Measurements from ENCODE around the gene MAP3K2.

The MAP3K2 gene

DNA sequence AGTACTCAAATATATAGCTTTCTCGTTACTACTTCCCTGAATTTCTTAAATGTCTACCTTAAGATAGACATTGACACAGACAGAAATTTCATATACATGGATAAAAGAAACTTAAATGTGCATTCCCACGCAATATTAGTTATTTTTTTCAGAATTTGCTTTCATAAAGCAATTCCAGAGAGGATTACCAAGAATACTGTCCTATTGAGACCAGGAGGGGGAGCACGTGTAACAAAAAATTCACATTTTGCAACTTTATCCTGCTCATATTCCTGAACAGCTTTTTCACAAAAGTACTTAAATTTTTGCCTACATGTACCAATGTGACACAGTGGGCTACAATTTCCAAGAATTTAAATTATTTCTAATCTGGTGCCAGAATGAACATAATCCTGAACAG is 63.1 kb downstream of the MAP3K2 start:
- Histone ChIP-seq H3K9me3 (ENCODE audit: low read length) (peaks cover 4% of the 10 kb centered on the region), H3K36me3 (ENCODE audit: insufficient read depth, low read length) (peaks cover 55% of the 10 kb centered on the region), H3K4me1 (ENCODE audit: insufficient read depth, low read length) (no peaks in the 10 kb centered on the region), H2AFZ (ENCODE audit: low read depth, low read length) (no peak overlapping the region), H3K4me3 (ENCODE audit: low read length) (no peak overlapping the region), H3K27me3 (ENCODE audit: insufficient read depth, low read length) (no peaks in the 10 kb centered on the region)

DNA sequence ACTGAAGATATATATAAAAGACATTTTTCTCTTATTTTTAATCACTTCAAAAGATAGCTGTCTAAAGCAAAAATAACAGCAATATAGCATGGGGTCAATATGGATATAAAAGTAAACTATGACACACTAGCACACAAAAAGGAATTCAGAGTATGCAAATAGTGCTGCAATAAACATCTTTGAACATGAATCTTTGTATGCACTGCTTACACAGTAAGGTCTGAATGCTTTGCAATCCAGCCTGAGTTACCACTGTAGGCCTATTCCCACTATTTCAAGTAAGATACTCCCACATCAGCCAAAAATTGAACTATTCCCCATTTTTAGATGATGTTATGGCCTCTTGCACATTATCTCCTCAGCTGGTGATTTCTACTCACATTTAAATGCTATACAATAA is 66.5 kb downstream of the MAP3K2 start:
- no peak overlapping the region for H3K4me3 ChIP-seq (ENCODE audit: low read length)
- H3K4me1 ChIP-seq (ENCODE audit: insufficient read depth, low read length) = no peaks in the 10 kb centered on the region
- H3K9me3 ChIP-seq (ENCODE audit: low read length) = peaks cover 4% of the 10 kb centered on the region
- no peak overlapping the region for H2AFZ ChIP-seq (ENCODE audit: low read depth, low read length)
- H3K36me3 ChIP-seq (ENCODE audit: insufficient read depth, low read length) = peaks cover 65% of the 10 kb centered on the region
- H3K27me3 ChIP-seq (ENCODE audit: insufficient read depth, low read length) = no peaks in the 10 kb centered on the region

DNA sequence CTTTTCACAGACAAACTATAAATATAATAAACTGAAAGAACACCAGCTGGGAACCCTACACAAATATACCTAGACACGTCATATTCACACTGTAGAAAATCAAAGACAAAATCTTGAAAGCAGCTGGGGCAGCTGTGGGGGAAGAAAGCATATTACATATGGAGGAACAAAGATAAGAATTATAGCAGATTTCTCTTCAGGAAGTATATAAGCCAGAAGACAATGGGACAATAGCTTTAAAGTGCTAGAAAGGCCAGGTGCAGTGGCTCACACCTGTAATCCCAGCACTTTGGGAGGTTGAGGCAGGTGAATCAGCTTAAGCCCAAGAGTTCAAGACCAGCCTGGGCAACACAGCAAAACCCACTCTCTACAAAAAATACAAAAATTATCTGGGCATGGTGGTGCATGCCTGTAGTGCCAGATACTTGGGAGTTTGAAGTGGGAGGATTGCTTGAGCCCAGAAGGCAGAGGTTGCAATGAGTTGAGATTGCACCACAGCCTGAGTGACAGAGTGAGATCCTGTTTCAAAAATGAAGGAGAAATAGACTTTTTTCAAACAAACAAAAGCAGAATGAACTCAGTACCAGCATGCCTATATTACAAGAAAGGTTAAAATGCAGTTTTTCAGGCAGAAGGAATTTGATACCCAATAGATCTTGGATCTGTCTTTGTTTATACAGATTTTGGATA is 67.0 kb downstream of the MAP3K2 start:
- Histone ChIP-seq H2AFZ (ENCODE audit: low read depth, low read length) (no peak overlapping the region), H3K4me3 (ENCODE audit: low read length) (no peak overlapping the region), H3K36me3 (ENCODE audit: insufficient read depth, low read length) (peaks cover 69% of the 10 kb centered on the region), H3K9me3 (ENCODE audit: low read length) (peaks cover 4% of the 10 kb centered on the region), H3K4me1 (ENCODE audit: insufficient read depth, low read length) (no peaks in the 10 kb centered on the region), H3K27me3 (ENCODE audit: insufficient read depth, low read length) (no peaks in the 10 kb centered on the region)

DNA sequence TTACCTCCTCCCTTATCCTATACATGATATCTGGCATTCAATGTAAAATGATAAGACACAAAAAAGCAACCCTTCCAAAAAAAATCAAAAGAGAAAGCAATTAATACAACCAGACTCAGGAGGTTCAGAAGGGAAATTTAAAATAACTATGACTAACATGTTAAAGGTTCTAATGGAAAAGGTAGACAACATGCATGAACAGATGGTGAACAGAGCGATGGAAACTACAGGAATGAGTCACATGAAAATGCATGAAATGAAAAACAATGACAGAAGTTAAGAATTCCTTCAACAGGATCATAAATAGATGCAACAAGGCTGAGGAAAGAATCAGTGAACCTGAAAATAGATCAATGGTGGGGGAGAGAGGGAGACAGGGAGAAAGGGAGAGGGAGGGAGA is 67.7 kb downstream of the MAP3K2 start:
- H3K27me3 ChIP-seq (ENCODE audit: insufficient read depth, low read length) = no peaks in the 10 kb centered on the region
- H3K4me1 ChIP-seq (ENCODE audit: insufficient read depth, low read length) = no peaks in the 10 kb centered on the region
- no peak overlapping the region for H3K4me3 ChIP-seq (ENCODE audit: low read length)
- H3K9me3 ChIP-seq (ENCODE audit: low read length) = peaks cover 4% of the 10 kb centered on the region
- H2AFZ ChIP-seq (ENCODE audit: low read depth, low read length) = no peak overlapping the region
- peaks cover 74% of the 10 kb centered on the region for H3K36me3 ChIP-seq (ENCODE audit: insufficient read depth, low read length)

DNA sequence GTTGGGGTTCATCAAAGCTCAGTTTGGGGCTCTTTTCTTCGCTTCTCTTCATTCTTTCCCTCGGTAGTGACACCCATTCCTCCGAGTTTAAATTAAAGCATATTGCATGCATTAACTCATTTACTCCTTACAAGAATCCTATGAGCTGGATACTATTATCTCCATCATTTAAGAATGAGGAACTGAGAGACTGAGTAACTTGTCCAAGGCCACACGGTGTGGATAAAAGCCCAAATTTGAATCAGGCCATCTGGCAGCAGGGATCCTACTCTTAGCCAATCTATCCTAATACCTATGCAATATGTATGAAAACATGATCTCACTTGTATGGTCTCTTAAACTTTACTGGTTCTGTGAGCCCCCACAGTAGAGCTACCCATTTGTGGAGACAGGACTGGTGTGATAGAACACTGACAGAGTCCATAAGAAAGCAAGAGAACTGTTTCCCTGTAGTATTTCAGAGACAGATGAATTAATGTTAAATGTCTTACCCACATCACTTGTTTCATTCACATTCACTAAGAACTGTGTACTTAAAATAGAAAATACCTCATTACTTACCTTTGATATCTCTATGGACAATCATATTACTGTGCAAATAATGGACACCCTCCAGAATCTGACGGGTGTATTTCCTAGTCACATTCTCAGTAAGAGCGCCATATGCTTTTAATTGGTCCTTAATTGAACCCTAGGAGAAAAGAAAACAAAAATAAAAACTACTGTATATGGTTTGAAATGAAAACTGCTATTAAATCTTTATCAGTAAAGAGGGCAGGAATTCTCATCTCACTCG is 73.4 kb downstream of the MAP3K2 start:
- H3K27me3 ChIP-seq (ENCODE audit: insufficient read depth, low read length) = no peaks in the 10 kb centered on the region
- H3K36me3 ChIP-seq (ENCODE audit: insufficient read depth, low read length) = peaks cover 82% of the 10 kb centered on the region
- H2AFZ ChIP-seq (ENCODE audit: low read depth, low read length) = no peak overlapping the region
- H3K4me3 ChIP-seq (ENCODE audit: low read length) = no peak overlapping the region
- H3K9me3 ChIP-seq (ENCODE audit: low read length) = no peaks in the 10 kb centered on the region
- H3K4me1 ChIP-seq (ENCODE audit: insufficient read depth, low read length) = no peaks in the 10 kb centered on the region

DNA sequence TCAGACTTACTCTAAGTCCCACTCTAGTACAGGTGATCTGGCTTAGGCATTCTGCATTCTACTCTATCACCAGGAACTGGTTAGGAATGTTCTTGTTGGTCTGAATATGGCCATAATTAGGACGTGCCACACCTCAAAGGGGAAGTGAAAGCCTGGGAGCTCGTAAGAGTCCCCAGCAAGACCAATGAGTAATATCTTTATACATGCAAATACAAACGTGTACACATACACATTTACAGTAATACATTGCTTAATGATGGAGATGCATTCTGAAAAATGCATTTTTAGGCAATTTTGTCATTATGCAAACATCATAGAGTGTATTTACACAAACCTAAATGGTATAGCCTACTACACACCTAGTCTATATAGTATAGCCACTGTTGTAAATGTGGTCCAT is 74.4 kb downstream of the MAP3K2 start:
- Histone ChIP-seq H3K36me3 (ENCODE audit: insufficient read depth, low read length) (peaks cover 81% of the 10 kb centered on the region), H2AFZ (ENCODE audit: low read depth, low read length) (no peak overlapping the region), H3K27me3 (ENCODE audit: insufficient read depth, low read length) (no peaks in the 10 kb centered on the region), H3K9me3 (ENCODE audit: low read length) (no peaks in the 10 kb centered on the region), H3K4me3 (ENCODE audit: low read length) (no peak overlapping the region), H3K4me1 (ENCODE audit: insufficient read depth, low read length) (no peaks in the 10 kb centered on the region)

DNA sequence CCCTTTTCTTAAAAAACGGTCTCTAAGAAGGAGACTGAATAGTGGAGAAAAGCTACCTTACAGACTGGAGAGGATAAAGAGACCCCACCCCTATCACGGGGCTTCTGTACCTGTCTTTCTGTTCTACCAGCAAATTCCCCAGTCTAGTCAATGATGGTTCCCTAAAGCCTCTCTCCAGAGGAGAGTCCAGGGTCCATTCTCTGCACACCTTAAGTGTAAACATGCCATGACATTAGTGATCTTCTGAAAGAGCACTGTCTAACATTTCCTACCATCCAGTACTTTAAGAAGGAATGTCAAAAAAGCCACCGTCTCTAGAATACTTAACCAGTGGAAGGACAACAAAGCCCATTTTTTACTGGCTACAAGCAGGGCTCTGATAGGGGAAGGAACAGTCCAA is 76.8 kb downstream of the MAP3K2 start:
- no peaks in the 10 kb centered on the region for H3K27me3 ChIP-seq (ENCODE audit: insufficient read depth, low read length)
- H3K4me3 ChIP-seq (ENCODE audit: low read length) = no peak overlapping the region
- no peak overlapping the region for H2AFZ ChIP-seq (ENCODE audit: low read depth, low read length)
- no peaks in the 10 kb centered on the region for H3K9me3 ChIP-seq (ENCODE audit: low read length)
- H3K36me3 ChIP-seq (ENCODE audit: insufficient read depth, low read length) = peaks cover 79% of the 10 kb centered on the region
- H3K4me1 ChIP-seq (ENCODE audit: insufficient read depth, low read length) = no peaks in the 10 kb centered on the region

DNA sequence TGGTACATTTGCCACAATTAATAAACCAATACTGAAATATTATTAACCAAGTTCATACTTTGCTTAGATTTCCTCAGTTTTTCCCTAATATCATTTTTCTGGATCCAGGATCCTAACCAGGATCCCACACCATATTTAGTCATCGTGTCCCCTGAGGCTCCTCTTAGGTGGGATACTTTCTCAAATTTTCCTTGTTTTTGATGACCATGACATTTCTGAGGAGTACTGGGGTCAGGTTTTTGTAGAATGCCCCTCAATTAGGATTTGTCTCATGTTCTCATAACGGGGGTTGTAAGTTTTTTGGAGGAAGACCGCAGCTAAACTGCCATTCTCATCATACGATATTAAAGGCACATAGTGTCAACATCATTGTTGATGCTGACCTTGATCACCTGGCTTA is 78.3 kb downstream of the MAP3K2 start:
- H3K4me1 ChIP-seq (ENCODE audit: insufficient read depth, low read length) = no peaks in the 10 kb centered on the region
- no peaks in the 10 kb centered on the region for H3K9me3 ChIP-seq (ENCODE audit: low read length)
- no peak overlapping the region for H2AFZ ChIP-seq (ENCODE audit: low read depth, low read length)
- peaks cover 72% of the 10 kb centered on the region for H3K36me3 ChIP-seq (ENCODE audit: insufficient read depth, low read length)
- no peak overlapping the region for H3K4me3 ChIP-seq (ENCODE audit: low read length)
- H3K27me3 ChIP-seq (ENCODE audit: insufficient read depth, low read length) = no peaks in the 10 kb centered on the region

DNA sequence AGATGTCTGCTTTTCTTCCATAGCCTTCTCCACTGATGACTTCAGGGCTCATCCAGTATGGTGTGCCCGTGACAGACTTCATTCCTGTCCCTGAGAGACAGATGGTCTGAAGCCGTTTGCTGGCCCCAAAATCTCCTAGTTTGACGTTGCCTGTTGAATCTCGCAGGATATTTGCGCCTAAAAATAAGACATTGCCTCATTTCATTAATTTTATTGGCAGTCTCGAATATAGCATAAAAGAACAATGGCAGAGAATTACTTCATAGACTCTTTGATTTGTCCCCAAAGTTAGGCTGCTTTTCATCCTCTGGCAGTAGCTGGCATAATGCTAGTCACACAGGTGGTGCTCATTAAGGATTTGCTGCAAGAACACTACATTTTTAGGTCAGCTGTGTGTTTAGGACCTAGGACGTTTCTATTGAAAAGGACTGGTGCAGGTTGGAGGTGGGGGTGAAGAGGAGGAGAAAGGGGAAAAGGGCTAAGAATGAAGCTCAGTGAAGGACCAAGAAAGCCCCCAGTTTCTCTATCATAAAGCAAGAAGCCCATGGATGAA is 79.1 kb downstream of the MAP3K2 start:
- H3K36me3 ChIP-seq (ENCODE audit: insufficient read depth, low read length) = peaks cover 67% of the 10 kb centered on the region
- H3K4me1 ChIP-seq (ENCODE audit: insufficient read depth, low read length) = no peaks in the 10 kb centered on the region
- H3K9me3 ChIP-seq (ENCODE audit: low read length) = no peaks in the 10 kb centered on the region
- H2AFZ ChIP-seq (ENCODE audit: low read depth, low read length) = no peak overlapping the region
- H3K27me3 ChIP-seq (ENCODE audit: insufficient read depth, low read length) = no peaks in the 10 kb centered on the region
- H3K4me3 ChIP-seq (ENCODE audit: low read length) = no peak overlapping the region

DNA sequence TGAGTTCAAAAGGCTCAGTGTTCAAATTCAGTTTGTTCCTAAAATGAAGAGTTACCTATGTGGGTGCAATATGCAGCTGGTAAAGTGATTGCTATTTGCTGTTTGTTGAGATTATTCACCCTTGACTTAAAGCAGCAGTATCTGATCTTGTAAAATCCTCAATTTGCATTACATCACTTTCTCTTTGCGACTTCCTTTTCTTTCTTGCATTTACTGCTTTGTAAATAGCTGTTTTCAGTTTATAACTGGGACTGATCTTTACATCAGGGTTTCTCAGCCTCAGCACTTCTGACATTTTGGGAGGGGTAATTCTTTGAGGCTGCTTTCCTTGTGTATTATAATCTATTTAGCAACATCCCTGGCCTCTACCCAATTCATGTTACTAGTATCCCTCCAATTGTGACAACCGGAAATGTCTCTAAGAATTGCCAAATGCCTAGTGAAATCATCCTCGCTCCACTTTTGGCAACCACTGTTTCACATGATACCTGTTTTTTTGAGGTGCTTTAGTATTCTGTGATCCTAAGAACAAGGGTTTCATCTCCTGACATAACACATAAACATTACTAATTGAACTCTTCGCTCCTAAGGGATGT is 81.7 kb downstream of the MAP3K2 start:
- Histone ChIP-seq H3K4me3 (ENCODE audit: low read length) (no peak overlapping the region), H3K4me1 (ENCODE audit: insufficient read depth, low read length) (no peaks in the 10 kb centered on the region), H3K27me3 (ENCODE audit: insufficient read depth, low read length) (no peaks in the 10 kb centered on the region), H2AFZ (ENCODE audit: low read depth, low read length) (no peak overlapping the region), H3K36me3 (ENCODE audit: insufficient read depth, low read length) (peaks cover 44% of the 10 kb centered on the region), H3K9me3 (ENCODE audit: low read length) (no peaks in the 10 kb centered on the region)

DNA sequence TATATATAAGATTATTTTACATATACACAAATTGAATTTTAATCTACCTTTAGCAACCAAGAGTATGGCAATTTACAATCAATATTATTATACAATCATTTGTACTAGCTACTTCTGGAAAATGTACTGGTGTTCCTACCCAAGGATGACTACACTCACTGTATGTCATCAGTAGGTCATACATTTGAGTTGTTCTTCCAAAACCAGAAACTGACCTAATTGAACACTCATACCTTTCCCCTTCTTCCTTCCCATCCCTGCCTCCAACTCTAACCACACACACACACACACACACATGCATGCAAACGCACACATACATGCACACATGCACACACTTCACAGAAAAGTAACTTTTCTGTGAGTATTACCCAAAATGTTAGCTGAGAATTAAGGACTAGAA is 85.6 kb downstream of the MAP3K2 start:
- H3K27me3 ChIP-seq (ENCODE audit: insufficient read depth, low read length) = no peaks in the 10 kb centered on the region

DNA sequence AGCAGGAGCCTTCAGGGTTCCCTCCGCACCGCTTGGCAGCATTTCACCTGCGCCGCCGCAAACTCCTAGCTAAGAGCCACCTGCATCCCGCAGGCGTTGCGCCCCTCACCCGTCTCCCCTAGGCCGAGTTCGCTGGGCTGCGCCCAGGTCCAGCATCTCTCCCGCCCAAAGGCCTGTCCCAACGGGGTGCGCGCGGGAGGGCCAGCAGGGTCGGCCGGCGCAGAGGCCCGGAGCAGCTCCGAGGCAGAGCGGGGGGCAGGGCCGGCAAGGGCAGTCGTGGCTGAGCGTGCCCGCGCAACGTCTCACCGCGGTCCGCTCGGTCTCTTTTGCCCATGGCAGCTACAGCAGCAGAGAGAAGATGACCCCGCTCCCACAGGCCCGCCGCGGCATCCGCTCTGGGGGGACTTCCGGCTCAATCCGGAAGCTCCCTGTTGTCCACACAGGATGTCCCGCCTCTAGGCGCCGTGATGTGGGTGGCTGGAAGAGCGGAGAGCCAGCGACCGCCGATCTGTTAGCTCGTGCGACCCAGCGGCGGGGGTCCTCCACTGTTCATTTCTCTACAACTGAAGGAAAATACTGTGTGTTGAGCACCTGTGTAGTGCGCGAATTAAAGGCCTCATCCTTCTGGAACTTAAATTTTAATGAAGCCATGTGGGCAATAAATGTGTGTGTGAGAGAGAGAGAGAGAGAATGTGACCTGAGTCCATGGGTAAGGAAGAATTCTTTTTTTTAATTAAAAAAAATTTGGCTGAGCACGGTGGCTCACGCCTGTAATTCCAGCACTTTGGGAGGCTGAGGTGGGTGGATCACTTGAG is 93.8 kb downstream of the MAP3K2 start, which contains the start of gene ERCC3:
TSS of gene ERCC3 (minus strand) at position 397 of the 815 bp plus-strand sequence. CDS start at position 334, 63 bp downstream.
- Histone ChIP-seq H3K4me3 (ENCODE audit: low read length) (peak within 1 kb of the TSS; percentile 86), H3K27me3 (ENCODE audit: insufficient read depth, low read length) (no peaks in the 10 kb centered on the region), H3K4me1 (ENCODE audit: insufficient read depth, low read length) (peaks cover 11% of the 10 kb centered on the region), H3K36me3 (ENCODE audit: insufficient read depth, low read length) (peaks cover 35% of the 10 kb centered on the region), H2AFZ (ENCODE audit: low read depth, low read length) (peak within 1 kb of the TSS; percentile 88), H3K9me3 (ENCODE audit: low read length) (no peaks in the 10 kb centered on the region)

More for the DNA sequence above, 85.6 kb downstream of the MAP3K2 start:
- no peak overlapping the region for H2AFZ ChIP-seq (ENCODE audit: low read depth, low read length)
- no peaks in the 10 kb centered on the region for H3K4me1 ChIP-seq (ENCODE audit: insufficient read depth, low read length)
- H3K4me3 ChIP-seq (ENCODE audit: low read length) = no peak overlapping the region
- H3K9me3 ChIP-seq (ENCODE audit: low read length) = no peaks in the 10 kb centered on the region
- H3K36me3 ChIP-seq (ENCODE audit: insufficient read depth, low read length) = peaks cover 18% of the 10 kb centered on the region

All from neuron (in vitro differentiated cells).